Stimulated activated CD8-positive, alpha-beta memory T cell treated with anti-CD3 and anti-CD28 coated beads, Interleukin-7, amount 100 ng/mL, for 24 hours (primary cell): ENCODE data around the gene TPH2.
A peak's percentile ranks its signal among the peaks of the same experiment; 100 is the strongest.

Experiments
- DNase-seq: peaks from one replicate; pipeline ENCODE4 v3.0.0-alpha.2; 2020; ENCODE audit warnings: low read depth

The TPH2 gene

DNA sequence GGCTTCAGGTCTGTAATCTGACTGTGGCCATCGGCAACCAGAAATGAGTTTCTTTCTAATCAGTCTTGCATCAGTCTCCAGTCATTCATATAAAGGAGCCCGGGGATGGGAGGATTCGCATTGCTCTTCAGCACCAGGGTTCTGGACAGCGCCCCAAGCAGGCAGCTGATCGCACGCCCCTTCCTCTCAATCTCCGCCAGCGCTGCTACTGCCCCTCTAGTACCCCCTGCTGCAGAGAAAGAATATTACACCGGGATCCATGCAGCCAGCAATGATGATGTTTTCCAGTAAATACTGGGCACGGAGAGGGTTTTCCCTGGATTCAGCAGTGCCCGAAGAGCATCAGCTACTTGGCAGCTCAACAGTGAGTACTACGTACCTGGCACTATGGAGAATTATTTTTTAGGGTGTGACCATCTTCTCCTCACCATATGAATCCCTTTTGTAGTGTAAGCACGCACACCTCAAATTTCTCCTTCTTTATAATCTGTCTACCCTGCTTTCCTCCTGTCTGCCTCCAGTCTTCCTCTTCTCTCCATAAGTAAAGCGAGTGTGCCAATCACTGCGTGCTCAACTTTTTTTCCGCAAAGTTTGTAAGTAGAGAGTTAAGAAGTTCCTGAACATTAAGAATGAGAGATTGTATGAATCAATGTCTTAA, at the start of gene TPH2:
Gene TPH2 (plus strand): TSS at position 118 of the 658 bp plus-strand sequence. CDS start 142 bp downstream, at position 260.
- peak; percentile 6 for DNase-seq

DNA sequence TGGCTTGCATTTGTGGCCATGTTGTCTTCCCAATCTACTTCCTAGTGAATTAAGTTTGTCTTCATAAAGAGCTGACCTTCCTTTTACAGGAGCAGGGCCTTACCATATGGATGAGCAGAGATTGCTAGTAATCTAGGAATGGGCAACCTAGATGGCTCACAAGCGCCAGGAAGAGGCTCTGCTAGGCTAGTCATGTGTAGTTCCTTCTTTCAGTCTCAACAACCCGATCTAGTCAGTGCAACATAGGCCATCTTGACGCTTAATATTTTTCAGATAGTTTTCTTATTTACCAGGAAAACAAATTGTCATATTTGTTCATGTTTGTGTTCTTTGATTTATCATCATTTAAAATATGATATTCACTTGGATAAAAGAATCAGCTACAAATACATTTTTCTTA, 48.2 kb upstream of the TPH2 start:
- DNase-seq, result no peak

DNA sequence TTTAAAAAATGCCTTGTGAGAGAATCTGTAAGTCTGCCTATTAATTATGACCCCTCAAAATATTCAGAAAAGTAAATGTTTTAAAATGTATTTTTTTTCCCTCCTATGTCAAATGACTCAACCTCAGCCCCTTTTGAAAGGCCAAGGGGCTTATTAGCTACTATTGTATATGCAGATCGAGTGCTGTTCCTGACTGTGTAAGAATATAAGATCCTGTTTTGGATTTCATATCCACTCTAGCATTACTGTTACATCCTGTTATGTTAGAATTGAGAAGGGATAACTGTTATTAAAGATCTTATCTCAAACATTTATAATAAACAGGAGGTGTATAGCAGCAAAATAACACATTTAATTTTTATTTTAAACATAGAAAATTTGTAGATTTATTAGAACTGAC, 46.6 kb upstream of the TPH2 start:
- DNase-seq, result no peak

DNA sequence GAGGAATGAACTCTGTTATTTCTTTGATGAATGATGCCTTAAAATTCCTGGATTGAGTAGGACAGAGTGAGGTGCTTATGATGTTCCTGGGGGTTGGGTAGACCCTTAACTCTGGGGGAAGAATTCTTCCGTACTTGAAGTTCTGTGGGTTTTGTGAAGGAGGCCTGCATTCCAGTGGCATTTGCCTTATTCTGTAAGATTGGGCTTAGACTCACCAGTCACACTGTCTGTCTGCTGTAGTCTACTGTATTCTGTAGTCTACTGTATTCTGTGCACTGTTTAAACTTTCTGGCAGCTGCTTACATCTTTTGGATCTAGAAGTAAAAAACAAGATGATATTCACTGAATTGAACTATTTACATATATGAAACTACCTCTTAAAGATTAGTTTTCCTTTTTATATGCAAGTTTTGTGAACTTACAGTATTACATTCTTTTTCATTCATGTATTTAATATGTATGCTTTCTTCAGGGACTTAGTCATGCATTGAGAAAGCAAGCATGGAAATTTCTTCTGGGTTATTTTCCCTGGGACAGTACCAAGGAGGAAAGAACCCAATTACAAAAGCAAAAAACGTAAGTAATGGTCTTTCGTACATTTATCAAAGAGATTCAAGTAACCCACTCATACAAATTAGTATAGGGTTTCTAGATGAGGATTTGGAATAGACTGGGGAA, 42.3 kb upstream of the TPH2 start:
- DNase-seq, result no peak

DNA sequence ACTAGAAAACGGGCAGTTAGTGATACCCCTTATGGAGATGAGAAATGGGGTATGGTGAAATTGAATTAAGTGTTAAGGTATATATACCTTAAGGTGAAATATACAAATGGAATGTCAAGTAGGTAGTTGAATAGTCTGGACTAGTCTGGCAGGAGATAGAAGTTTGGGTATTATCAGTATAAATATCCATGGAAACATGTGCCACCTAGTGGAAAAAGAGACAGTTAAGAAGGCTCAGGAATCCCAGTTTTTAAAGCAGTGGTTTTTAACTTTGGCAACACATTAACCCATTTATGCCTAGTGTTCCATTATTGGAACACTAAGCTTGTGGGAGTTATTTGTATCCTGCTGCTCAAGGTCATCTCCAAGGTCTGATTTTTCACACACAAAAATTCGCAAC, 38.6 kb upstream of the TPH2 start:
- DNase-seq, result no peak

DNA sequence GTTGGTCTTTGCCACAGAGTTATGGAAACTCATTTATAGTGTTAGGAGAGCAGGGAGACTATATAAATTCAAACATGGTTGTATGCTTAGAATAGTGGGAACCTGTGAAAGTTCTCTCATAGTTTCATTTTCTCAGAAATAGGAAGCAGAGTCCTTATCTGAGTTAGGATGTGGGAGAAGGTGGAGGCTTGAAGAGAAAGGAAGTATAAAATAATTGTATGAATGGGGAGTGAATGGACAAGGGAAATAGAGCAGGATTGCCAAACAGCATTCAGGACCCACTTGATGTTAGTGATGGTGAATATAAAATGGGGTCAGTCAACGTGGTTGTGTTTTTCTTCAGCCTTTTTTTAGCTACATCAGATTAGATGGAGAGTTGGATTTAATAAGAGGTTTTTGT, 34.0 kb upstream of the TPH2 start:
- no peak for DNase-seq

DNA sequence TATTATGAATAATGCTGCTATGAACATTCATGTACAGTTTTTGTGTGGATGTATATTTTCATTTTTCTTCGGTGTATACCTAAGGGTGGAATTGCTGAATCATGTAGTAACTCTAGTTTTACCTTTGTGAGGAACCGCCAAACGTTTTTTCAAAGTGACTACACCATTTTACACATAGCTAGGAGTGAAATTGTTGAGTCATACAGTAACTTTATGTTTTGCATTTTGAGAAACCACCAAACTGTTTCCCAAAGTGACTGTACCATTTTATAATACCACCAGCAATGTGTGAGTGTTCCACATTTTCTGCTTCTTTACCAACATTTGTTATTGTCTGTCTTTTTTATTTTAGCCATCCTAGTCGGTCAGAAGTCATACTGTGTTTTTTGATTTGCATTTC, 3.1 kb upstream of the TPH2 start:
- DNase-seq, result no peak

DNA sequence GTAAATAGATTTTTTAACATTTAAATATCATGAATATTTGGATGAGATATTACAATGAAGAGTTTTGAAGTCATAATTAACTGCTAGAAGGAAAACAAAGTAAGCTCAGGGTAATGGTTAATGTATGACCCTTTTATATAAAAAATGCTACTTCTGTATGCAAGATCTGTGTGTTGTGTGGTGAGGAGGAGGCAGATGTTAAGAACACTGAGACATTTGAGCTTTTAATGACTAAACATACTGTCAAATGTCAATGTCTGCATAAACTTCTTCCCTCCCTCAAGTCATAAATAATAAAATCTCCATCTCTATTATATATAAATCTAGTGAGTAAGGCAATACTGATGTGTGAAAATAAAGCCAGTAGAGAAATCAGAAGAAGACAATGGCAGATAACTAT, 1.4 kb downstream of the TPH2 start:
- no peak for DNase-seq

DNA sequence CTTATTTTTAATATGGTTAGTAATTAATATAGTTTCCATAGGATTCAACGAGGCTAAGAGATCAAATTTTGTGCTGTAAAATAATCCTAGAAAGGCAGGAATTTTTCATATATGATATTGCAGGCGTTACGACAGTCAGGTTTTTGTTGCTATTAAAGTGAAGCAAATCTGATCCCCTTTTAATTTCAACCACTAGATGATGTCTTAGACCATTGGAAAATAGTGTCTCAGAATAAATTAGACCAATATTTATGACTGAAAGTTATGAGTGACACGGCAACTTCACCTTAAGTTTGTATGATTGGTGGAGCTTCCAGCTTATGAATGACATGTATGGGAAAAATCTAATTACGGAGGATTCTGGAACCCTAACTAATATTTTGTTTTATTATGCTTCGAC, 2.5 kb downstream of the TPH2 start:
- DNase-seq, result no peak

DNA sequence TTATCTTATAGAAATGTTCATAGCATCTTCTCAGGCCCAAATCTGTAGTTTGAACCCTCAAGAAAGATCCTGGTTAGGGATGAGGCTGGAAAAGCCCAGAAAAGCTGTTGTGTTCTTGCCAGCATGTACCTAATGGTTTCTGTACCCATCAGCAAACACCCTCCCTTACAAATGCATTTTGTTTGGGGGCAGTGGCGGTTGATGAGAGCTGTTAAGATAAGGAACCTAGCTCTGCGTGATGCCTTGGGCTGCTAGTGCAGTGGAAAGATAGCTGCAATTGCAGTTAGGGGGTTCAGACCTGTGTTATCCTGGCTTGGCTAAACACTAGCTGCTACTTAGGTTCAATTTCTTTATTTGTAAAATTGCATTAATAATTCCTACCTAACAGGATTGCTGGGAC, 3.6 kb downstream of the TPH2 start:
- DNase-seq, result no peak

DNA sequence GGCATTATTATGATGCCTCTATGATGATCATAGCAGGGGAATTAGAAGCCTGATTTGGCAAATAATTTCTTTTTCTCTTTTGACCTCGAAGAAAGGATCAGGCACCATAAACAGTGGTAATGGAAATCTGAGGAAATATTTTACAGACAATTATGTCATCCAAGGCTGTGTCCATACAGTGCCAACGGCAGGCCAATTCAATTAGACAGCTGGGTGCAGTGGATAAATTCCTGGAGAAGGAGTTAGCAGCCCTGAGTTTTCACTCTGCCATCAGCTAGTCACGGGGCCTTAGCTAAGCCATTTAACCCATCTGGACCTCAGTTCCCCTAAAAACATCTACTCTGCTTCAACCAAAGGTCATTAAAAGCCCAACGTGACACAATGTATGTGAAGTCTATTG, 4.1 kb downstream of the TPH2 start:
- DNase-seq, result no peak

DNA sequence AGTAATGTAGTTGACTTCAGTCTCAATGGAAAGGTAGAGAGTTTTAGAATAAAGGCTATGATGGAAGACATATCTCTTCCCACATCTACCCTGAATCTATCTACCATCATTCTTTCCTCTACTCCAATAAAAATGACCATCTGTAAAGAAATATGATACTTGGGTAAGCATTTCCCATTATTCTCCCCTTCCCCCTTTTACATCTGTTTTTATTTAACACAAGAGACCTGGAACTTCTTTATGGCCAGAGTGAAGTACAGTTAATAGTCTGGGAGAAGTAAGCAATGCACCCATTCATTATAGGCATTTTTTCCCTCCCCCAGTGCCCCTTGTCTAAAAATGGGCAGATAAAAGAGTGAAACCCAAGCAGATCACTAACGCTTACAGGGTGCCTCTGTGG, 6.5 kb downstream of the TPH2 start:
- no peak for DNase-seq

DNA sequence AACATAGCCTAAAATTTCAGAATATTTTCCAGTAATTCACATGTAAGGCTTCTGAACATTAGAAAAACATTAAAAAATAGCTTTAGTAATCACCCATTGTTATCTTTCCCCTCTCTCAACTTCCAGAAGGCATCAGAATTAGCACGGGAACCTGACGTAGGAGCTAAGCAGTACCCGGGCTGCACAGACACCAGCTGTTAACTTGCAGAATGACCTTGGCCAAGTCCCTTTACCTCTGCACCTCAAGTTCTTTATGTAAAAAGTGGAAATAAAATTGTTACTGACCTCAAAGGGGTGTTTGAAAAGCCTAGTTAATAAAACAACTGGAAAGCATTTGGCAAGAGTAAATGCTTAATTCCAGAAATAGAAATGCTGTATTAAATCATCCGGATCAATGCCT, 7.2 kb downstream of the TPH2 start:
- no peak for DNase-seq

DNA sequence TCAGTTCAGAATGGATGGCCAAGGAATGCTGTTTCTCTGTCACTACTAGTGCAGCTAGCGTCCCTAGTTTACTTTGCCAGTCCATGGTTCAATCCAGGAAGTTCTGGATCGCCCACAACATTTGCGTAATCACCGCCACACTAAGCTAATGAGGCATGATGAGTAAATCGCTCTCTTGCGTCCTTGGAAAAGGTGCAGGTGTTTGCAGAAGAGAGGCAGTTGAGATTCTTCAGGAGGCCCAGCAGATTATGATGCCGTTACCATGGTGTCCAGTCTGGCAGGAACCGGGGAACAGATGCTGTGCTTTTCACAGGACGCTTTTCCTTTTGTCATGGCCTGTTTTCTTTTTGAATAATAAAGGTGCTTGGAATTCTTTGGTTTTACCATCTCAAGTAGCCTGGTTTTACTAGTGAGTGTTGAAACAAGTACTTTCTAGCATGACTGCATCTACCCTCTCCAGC, 9.0 kb downstream of the TPH2 start:
- no peak for DNase-seq

DNA sequence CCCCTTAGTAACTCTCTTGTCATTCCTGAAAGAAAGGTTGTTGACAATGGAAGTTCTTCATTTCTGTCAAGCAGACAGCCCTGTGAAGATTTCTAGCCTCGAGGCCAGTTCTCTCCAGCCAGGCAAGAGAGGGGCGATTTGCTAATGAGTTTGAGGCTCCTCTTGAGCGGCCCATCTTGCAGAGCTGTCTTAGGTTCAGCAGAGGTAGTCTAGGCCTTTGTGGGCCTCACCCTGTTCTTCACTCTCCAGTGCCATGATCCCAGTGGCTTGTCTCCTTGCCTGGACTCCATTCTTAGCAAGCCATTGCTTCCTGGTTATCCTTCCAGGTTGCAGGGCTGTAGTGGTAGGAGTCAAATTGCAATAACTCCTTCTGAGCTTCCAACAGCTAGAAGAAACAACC, 9.7 kb downstream of the TPH2 start:
- DNase-seq, result no peak

DNA sequence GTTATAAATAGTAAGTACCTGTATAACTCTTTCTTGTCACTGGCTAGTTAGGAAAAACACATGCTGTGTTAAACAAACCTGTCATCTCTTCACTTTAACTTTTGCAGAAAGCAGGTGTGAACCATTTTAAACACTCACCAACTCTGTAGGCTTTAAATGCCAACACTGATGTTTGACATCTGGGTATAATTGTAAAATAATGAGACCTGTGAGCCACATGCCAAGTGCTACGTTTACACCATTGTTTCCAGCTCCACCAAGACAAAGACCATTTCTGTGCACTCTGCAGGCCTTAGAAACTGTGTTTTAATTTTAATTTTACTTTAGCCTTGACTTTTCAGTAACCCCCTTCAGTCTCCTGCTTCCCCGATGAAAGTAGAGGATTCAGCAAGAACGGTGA, 11.0 kb downstream of the TPH2 start:
- DNase-seq, result no peak

DNA sequence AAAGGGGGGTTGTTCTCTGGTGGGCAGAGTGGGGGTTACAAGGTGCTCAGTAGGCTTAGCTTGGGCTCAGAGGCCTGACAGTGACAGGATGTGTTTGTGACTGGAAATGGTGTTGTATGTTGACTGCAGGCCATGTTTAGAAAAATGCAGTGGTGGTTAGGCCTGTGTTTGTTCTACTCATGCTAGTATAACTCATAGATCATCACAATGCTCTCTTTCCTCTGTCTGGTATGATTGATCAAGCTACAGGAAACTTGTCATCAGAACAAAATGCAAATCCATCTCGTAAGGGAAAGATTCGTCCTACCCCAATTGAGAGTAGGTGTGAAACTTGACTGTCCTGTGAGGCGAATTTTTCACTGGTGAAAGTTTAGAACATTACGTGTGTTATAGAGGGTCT, 11.8 kb downstream of the TPH2 start:
- no peak for DNase-seq

DNA sequence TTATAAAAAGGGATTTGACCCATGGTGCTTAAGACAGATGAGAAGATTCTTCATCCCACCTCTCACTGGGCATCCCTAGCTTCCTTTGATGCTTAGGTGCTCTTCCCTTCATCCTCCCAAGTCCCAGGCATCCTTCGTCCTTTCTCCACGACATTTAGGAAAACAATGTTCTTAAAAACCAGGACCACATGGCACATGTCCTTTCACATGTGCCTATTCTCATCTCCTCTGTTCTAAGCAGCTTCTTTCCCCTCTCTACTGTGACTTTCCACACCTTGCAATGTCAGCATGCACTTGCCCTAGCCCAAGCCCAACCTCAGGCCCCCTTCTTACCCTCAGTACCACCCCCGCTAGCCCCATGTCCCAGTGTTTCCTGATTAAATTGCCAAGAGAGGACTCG, 12.2 kb downstream of the TPH2 start:
- no peak for DNase-seq

DNA sequence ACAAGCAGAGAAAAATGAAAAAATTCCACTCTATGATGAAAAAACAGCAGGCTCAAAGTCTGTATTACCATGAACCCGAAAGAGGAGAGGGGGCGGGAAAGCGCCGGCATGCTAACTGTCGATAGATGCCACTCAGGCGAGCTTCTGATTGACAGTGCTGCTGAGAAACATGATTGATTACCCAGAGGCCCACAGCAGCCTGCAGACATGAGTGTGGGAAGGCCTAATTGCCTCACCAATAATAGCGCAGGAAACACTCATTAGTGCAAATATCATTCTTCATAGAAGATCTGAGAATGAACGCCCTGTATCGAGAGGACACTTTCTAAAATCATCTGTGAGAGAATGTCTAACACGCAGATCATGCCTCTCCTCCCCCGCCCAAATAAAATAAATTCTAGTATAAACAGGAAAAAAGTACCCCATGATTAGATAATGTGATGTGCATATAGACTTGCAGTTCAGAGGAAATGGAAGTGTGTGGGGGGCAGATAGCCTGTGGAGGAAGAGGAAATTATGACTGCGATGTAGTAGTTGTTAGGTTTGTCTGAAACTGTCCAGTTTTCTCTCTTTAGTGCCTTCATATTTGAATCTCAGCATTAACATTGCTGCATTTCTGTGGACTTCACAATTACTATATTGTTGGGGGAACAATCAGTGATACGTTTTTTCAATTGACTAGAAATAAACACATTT, 15.6 kb downstream of the TPH2 start:
- DNase-seq, result no peak

DNA sequence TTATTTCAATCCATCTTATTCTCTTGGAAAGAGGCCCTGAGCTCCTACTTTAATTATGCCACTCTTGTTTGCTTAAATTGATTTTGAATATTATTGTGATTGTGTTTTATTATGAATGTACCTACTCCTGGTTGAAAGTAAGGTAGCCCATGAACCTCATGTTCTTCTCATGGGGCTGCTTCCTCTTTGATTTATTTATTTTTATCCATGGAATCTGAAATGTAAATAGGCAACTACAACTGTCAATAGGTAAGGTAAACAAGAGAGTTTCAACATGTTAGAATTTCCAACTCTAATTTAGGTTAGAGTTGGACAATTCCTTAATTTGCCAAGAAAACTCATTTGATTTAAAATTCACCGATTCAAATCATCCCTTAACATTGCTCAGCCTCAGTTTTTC, 16.2 kb downstream of the TPH2 start:
- DNase-seq, result no peak

DNA sequence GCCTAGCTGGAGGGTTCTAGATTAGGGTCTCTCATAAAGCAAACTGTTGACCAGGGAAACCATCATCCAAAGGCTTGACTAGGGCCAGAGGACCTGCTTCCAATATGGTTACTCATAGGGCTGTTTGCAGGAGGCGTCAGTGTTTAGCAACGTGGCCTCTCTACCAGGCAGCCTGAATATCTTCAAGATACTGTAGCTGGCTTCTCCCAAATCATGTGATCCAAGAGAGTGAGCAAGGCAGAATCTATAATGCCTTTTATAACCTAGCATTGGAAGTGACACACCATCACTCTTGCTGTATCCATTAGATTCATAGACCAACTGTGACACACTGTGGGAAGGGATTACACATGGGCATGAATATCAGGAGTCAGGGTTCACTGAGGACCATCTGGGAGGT, 17.3 kb downstream of the TPH2 start:
- DNase-seq, result no peak

DNA sequence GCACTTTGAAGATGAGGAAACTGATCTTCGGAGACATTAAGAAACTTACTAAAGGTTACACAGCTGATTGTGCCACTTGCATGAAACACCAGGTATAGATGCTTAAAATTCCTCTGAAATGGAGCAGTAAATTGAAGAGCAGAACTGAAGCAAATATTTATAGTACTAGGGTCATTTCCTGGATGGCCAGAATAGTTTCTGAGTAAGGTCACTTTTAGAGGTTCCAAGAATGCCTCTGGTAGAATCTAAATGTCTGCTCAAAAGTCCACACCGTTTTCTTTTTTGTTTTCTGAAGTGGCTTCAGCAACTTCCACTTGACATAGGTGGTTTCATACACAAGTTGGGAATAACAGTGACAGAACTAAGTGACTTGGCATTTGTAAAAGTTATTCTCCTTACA, 19.4 kb downstream of the TPH2 start:
- no peak for DNase-seq

DNA sequence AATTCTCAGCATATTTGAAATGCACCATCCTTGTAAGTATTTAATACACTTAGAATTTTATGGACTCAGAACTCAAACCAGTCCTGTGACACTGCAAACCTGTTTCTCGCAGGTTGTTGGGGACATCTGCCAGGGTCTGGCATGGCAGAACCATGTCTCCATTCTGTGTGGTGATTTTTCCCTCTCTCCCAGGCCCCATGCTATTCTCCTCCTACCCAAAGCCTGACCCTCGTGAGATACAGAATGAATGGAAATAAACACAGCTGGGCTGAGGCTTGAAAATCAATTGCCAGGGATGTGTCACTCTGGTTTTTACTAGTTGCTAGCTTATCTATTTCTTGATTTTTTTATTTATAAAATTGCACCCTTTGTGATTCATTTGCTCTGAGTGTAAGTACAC, 19.8 kb downstream of the TPH2 start:
- DNase-seq, result no peak
